GM12864 (cell line): ENCODE measurements around the gene DBNDD1.
"Not testable (repeated sequence)": the region's sequence is repeated elsewhere in the genome, so short reads cannot be mapped to it uniquely, and the experiment has no call there.

Source experiments
- DNase-seq: peaks from one replicate; pipeline ENCODE4 v3.0.0-alpha.2; 2011; ENCODE audit warnings: low read depth
- H3K4me3 ChIP-seq: 2 replicates; pipeline ENCODE4 v1.5.1; 2011; ENCODE audit warnings: mild to moderate bottlenecking, low read depth, low read length, control low read depth
- TF ChIP-seq, protein P1 (sequence below): IDR thresholded peaks from 2 replicates; pipeline ENCODE4 v1.5.1; 2011; ENCODE audit warnings: low read depth, mild to moderate bottlenecking, moderate library complexity, low read length, control low read depth, inconsistent platforms; ENCODE audit errors: missing control alignments

DBNDD1 gene

DNA sequence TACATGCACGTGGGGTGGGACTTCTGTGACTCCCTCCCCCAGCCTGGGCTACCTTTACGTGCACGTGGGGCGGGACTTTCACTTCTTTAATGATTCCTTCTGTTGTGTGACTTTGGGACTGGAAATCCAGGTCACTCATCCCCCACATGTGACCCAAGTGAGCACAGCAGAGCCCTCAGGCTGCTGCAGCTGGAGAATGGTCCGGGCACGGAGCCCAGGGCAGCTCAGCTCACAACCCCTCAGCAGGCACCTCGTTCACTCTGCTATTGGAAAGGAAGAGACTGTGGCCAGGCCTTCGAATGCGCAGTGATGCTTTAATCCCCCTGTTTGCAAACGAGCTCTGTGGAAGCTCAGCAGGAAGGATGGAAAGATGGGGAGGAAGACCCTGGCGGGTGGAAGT is 14.7 kb downstream of the DBNDD1 start:
- no peak for DNase-seq
- H3K4me3 ChIP-seq, result no peak overlapping the region

GRCh38 chr16:90002759-90003158 is 16.5 kb downstream of the DBNDD1 start:
- TF ChIP-seq, protein P1, sequence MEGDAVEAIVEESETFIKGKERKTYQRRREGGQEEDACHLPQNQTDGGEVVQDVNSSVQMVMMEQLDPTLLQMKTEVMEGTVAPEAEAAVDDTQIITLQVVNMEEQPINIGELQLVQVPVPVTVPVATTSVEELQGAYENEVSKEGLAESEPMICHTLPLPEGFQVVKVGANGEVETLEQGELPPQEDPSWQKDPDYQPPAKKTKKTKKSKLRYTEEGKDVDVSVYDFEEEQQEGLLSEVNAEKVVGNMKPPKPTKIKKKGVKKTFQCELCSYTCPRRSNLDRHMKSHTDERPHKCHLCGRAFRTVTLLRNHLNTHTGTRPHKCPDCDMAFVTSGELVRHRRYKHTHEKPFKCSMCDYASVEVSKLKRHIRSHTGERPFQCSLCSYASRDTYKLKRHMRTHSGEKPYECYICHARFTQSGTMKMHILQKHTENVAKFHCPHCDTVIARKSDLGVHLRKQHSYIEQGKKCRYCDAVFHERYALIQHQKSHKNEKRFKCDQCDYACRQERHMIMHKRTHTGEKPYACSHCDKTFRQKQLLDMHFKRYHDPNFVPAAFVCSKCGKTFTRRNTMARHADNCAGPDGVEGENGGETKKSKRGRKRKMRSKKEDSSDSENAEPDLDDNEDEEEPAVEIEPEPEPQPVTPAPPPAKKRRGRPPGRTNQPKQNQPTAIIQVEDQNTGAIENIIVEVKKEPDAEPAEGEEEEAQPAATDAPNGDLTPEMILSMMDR, result no peak
- no peak overlapping the region for H3K4me3 ChIP-seq
- DNase-seq, result no peak

More for the DNA sequence above, 14.7 kb downstream of the DBNDD1 start:
- TF ChIP-seq, protein P1, result no peak

DNA sequence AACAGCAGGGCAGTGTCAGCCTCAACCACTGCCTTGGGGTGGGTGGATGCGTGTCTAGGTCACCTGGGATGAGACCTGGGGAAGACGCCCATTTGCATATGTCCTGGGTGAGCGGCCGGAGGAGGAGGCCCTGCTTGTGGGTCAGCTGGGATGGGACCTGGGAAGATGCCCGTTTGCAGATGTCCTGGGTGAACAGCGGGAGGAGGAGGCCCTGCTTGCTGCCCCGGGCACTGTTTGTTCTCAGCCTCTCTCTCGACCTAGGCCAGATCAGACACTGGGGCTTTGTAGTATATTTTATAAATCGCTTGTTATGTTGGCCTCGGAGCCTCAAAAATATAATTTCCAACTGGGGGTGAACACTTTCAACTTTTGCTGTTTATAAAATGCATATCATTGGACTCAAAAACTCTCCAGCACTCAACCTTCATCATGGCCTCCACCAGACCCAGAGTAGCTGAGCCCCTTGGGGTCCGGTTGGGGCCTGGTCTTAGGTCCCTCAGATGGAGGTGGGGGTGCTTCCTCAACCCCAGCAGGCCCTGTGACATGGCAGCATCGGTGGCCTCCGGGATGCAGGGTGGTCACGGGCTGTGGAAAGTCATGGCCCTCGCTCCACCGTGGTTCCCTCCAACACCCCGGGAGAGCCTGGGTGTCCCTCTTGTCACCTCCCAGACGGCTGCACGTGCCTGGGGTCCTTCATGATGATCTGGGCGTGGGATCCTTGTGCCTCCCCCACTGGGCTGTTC is 17.3 kb downstream of the DBNDD1 start:
- no peak overlapping the region for H3K4me3 ChIP-seq
- DNase-seq, result no peak
- TF ChIP-seq, protein P1, result no peak

DNA sequence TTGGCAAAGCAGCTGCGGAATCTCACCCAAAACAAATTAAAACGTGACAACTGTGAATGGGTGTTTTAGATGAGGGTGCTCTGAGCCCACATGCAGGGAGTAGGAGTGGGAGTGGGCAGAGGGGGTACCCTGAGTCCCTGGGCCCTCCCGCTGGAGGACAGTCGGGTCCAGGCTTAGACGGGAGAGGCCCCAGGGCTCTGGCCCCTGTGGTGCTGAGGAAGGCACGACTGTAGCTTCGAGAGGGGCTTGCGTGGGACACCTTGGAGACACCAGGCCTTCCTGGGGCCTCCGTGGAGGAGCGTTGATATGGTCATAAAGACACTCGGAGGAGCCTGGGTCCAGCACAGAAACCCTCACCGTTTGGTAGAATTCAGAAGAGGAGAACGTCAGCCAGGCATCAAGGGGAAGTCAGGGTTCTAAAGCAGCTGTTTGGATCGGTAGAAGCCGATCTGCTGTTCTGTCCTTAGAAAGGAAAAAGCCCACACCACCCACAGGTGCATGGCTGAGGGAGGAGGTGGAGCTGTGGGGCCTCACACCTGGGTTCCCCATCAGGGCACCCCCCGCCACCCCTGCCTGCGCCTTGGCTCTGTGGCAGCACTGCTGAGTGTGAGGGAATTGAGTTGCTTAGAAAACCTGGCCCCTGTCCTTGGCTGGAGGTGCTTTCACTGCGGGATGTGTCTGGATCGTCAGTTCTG is 18.4 kb downstream of the DBNDD1 start:
- DNase-seq, result no peak
- TF ChIP-seq, protein P1, result no peak
- no peak overlapping the region for H3K4me3 ChIP-seq

DNA sequence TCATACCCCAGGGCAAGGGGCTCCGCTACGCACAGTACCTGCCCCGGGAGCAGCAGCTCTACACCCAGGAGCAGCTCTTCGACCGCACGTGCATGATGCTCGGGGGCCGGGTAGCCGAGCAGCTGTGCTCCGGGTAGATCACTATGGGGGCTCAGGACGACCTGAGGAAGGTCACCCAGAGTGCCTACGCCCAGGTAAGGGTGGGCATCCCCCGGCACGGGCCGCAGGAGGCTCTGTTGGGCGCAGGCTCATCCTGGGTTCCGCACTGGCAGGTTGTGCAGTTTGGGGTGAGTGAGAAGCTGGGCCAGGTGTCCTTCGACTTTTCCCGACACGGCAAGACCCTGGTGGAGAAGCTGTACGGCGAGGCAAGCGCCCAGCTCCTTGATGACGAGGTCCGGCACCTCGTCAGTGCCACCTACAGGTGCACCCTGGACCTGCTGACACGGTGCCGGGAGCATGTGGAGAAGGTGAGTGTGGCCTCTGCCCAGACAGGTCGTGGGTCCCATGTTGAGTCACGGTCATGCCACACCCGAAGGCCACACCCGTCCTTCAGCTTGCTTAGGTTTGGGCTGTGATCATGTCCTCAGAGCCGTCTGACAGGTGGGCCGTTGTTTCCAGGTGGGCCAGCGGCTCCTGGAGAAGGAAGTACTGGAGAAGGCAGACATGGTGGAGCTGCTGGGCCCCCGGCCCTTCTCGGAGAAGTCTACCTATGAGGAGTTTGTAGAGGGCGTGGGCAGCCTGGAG is 19.3 kb downstream of the DBNDD1 start:
- DNase-seq, result no peak
- H3K4me3 ChIP-seq, result no peak overlapping the region
- TF ChIP-seq, protein P1, result no peak

GRCh38 chr16:89996178-89996489 is 23.1 kb downstream of the DBNDD1 start:
- DNase-seq, result no peak
- TF ChIP-seq, protein P1, result no peak
- H3K4me3 ChIP-seq, result no peak overlapping the region

DNA sequence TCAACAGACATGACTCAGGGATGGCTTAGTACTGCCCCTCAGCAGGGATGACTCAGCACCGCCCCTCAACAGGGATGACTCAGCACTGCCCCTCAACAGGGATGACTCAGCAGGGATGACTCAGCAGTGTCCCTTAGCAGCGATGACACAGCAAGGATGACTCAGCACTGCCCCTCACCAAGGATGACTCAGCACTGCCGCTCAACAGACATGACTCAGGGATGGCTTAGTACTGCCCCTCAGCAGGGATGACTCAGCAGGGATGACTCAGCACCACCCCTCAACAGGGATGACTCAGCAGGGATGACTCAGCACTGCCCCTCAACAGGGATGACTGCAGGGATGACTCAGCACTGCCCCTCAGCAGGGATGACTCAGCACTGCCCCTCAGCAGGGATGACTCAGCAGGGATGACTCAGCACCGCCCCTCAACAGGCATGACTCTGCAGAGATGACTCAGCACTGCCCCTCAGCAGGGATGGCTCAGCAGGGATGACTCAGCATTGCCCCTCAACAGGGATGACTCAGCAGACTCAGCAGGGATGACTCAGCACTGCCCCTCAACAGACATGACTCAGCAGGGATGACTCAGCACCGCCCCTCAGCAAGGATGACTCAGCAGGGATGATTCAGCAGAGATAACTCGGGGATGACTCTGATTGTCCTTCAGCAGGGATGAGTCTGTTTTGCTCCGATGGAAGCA is 23.6 kb downstream of the DBNDD1 start:
- H3K4me3 ChIP-seq, DNase-seq: not testable (repeated sequence)

DNA sequence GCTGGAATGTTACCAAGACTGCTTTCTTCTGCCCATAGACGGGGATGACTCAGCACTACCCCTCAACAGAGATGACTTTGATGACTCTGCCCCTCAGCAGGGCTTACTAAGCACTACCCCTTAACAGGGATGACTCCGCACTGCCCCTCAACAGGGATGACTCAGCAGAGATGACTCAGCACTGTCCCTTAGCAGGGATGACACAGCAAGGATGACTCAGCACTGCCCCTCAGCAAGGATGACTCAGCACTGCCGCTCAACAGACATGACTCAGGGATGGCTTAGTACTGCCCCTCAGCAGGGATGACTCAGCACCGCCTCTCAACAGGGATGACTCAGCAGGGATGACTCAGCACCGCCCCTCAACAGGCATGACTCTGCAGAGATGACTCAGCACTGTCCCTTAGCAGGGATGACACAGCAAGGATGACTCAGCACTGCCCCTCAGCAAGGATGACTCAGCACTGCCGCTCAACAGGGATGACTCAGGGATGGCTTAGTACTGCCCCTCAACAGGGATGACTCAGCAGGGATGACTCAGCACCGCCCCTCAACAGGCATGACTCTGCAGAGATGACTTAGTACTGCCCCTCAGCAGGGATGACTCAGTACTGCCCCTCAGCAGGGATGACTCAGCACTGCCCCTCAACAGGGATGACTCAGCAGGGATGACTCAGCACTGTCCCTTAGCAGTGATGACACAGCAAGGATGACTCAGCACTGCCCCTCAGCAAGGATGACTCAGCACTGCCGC is 24.4 kb downstream of the DBNDD1 start:
- DNase-seq, H3K4me3 ChIP-seq: not testable (repeated sequence)
